HepG2 (cell line): ENCODE data around the gene CBL. TPM values are rescaled to one million over a fixed set of nuclear protein-coding genes. Genes with fewer than 3 reads are reported as not detected.

Experiments used
- AGO2 ChIP-seq: fragments of 200-400 bp; formaldehyde crosslinking; optimal IDR thresholded peaks from 2 replicates; pipeline ENCODE3; 2017; ENCODE audit warnings: mild to moderate bottlenecking, low read depth, low read length, moderate library complexity
- CERS6 ChIP-seq: sonication (generic); formaldehyde crosslinking; IDR thresholded peaks from 2 replicates; pipeline ENCODE4 v1.5.0; 2020; ENCODE audit warnings: missing genetic modification reagents
- EEA1 ChIP-seq: sonication (generic); formaldehyde crosslinking; IDR thresholded peaks from 2 replicates; pipeline ENCODE4 v1.5.1; 2020; ENCODE audit warnings: mild to moderate bottlenecking, missing genetic modification reagents, borderline replicate concordance
- FOXJ3 ChIP-seq: sonication (generic); formaldehyde crosslinking; IDR thresholded peaks from 2 replicates; pipeline ENCODE4 v1.4.0; 2020; ENCODE audit warnings: missing genetic modification reagents, mild to moderate bottlenecking, borderline replicate concordance
- GABPB1 ChIP-seq: IDR thresholded peaks from 2 replicates; pipeline ENCODE4 v1.6.1; 2016; ENCODE audit warnings: mild to moderate bottlenecking, missing genetic modification reagents, moderate library complexity, missing compliant biosample characterization
- GATAD1 ChIP-seq: IDR thresholded peaks from 2 replicates; pipeline ENCODE4 v1.6.1; 2016; ENCODE audit warnings: missing genetic modification reagents, missing compliant biosample characterization
- HNRNPLL ChIP-seq: fragments of 200-400 bp; formaldehyde crosslinking; IDR thresholded peaks from 2 replicates; pipeline ENCODE4 v1.6.1; 2017; ENCODE audit warnings: mild to moderate bottlenecking, low read depth, low read length; ENCODE audit not compliant: poor library complexity, severe bottlenecking
- KDM2A ChIP-seq: sonication (generic); formaldehyde crosslinking; IDR thresholded peaks from 2 replicates; pipeline ENCODE4 v1.4.0; 2020; ENCODE audit warnings: low read depth, missing genetic modification reagents, borderline replicate concordance
- KDM5B ChIP-seq: sonication (generic); formaldehyde crosslinking; IDR thresholded peaks from 2 replicates; pipeline ENCODE4 v1.4.0; 2020; ENCODE audit warnings: missing genetic modification reagents, mild to moderate bottlenecking, borderline replicate concordance
- MIER3 ChIP-seq: IDR thresholded peaks from 2 replicates; pipeline ENCODE4 v1.6.1; 2016; ENCODE audit warnings: missing compliant biosample characterization, borderline replicate concordance
- PRMT3 ChIP-seq: sonication (generic); formaldehyde crosslinking; IDR thresholded peaks from 2 replicates; pipeline ENCODE4 v1.8.1; 2022; ENCODE audit warnings: low read depth, mild to moderate bottlenecking, moderate library complexity, missing genetic modification reagents, borderline replicate concordance
- ZBTB33 ChIP-seq: sonication (generic); formaldehyde crosslinking; IDR thresholded peaks from 2 replicates; pipeline ENCODE4 v1.4.0; 2020; ENCODE audit warnings: missing genetic modification reagents
- ZNF251 ChIP-seq: sonication (generic); formaldehyde crosslinking; IDR thresholded peaks from 2 replicates; pipeline ENCODE4 v1.9.0; 2021; ENCODE audit warnings: mild to moderate bottlenecking, missing genetic modification reagents
- ZNF605 ChIP-seq: sonication (generic); formaldehyde crosslinking; IDR thresholded peaks from 2 replicates; pipeline ENCODE4 v1.8.0; 2022; ENCODE audit warnings: mild to moderate bottlenecking, missing genetic modification reagents
- polyA plus RNA-seq, 8 experiments: library from polyadenylated mRNA; depleted of rRNA in 3 of 8; stranded (reverse) in 7 of 8; unstranded in 1 of 8; fragments of >200 nt; fragmentation: Illumina TruSeq in 4 of 8; extraction: Trizol in 4 of 8; gene quantifications; 2 replicates each; pipeline versions ENCODE4 v1.2.1 to v1.2.3, GENCODE V29; 2011 to 2016; ENCODE audit warnings: low read depth in 4 of 8, missing spikeins in 1 of 8, mixed read lengths in 1 of 8; ENCODE audit not compliant: insufficient read depth in 1 of 8
- total RNA-seq, 5 experiments: library from RNA; depleted of rRNA; stranded (reverse); fragments of >200 nt; fragmentation: Illumina TruSeq; extraction: Trizol; gene quantifications; 2 replicates each; pipeline ENCODE4 v1.2.3, GENCODE V29; 2016; ENCODE audit warnings: low read depth in 1 of 5

Gene CBL
- total and polyA plus RNA-seq, 2 of the 13 experiments (the other 11 are each of a cell fraction or from before 2014, with no cell fraction given): 6.6 to 7.4 TPM

- TF ChIP-seq CERS6 (CRISPR knock-in tag) (no peak), ZNF605 (CRISPR knock-in tag) (no peak), GABPB1 (CRISPR knock-in tag) (0 out of 2 replicates have a peak, but pooled peaks have one; percentile 10), KDM5B (CRISPR knock-in tag) (0 out of 2 replicates have a peak, but pooled peaks have one; percentile 25), KDM2A (CRISPR knock-in tag) (0 out of 2 replicates have a peak, but pooled peaks have one; percentile 1), AGO2 (peak; percentile 39), ZNF251 (CRISPR knock-in tag) (no peak), GATAD1 (CRISPR knock-in tag) (no peak), MIER3 (CRISPR knock-in tag) (no peak), EEA1 (CRISPR knock-in tag) (no peak), PRMT3 (no peak), HNRNPLL (peak; percentile 14), ZBTB33 (CRISPR knock-in tag) (0 out of 2 replicates have a peak, but pooled peaks have one; percentile 14), FOXJ3 (no peak)
- TF ChIP-seq, all 625 proteins: peak for 7
These were observed 110.0 kb downstream of the CBL start (continued) for GRCh38 chr11:119316016-119316728.
